ENCODE data around the gene PASD1.

The PASD1 gene

DNA sequence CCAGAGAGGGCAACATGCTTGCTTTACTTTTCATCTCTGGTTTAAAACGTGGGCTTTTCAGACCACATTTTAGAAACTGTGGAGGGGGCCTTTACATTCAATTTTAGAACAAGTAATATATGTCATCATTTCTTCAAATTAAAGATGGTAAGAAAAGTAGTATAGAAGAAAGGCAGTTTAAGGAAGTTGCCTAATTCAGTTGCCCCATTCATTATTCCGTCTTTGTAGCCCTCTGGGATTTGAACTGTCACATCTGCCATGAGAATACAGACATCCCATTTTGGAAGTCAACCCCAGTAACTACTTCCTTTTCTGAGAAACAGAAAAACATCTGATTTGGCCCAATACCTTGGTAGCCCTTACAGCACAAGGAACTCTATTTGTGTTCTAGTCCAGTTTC is 61.2 kb downstream of the PASD1 start:
- TF ChIP-seq, protein P1, sequence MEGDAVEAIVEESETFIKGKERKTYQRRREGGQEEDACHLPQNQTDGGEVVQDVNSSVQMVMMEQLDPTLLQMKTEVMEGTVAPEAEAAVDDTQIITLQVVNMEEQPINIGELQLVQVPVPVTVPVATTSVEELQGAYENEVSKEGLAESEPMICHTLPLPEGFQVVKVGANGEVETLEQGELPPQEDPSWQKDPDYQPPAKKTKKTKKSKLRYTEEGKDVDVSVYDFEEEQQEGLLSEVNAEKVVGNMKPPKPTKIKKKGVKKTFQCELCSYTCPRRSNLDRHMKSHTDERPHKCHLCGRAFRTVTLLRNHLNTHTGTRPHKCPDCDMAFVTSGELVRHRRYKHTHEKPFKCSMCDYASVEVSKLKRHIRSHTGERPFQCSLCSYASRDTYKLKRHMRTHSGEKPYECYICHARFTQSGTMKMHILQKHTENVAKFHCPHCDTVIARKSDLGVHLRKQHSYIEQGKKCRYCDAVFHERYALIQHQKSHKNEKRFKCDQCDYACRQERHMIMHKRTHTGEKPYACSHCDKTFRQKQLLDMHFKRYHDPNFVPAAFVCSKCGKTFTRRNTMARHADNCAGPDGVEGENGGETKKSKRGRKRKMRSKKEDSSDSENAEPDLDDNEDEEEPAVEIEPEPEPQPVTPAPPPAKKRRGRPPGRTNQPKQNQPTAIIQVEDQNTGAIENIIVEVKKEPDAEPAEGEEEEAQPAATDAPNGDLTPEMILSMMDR (IDR thresholded peaks at IDR 0.05; ENCODE audit: low read length, missing control alignments), result no peak
- DNase-seq (ENCODE audit: low read depth), result no peak
- no peak overlapping the region for H3K4me3 ChIP-seq (replicated peaks; ENCODE audit: low read depth, low read length)

DNA sequence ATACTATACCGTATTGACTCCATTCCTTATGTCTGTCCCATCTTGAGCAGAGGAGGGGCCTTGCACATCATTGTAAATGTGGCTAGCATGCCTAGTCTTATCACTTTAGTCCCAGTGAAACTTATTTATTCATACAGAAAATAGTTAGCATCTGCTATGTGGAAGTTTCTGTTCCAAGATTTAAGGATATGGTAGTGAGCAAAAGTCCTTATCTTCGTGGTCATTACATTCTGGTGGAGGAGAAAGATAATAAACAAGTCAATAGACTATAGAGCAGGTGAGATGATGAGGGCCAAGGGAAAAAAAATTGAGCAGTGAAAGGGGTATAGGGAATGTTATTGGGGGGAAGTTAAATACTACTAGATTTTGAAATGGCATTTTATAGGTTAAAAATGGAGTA is 68.3 kb downstream of the PASD1 start:
- TF ChIP-seq, protein P1 (IDR thresholded peaks at IDR 0.05; ENCODE audit: low read length, missing control alignments), result no peak
- no peak for DNase-seq (ENCODE audit: low read depth)
- no peak overlapping the region for H3K4me3 ChIP-seq (replicated peaks; ENCODE audit: low read depth, low read length)

DNA sequence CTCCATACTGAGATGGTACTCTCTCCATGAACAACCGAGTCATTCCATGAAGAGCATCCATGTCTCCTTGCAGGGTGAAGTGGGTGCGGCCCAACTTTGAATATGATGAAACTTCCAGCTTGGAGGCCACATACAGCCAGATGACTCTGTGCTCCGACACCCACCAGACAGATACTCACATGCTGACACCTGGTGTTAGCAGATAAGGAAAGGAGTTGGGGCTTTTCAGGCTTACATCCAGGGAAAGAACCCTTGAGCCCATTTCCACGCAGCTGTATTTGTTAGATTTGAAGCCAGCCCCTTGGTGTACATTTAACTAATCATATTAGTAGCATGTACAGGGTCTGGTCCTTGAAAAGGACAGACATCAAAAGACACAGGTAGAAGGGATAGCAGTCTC is 69.7 kb downstream of the PASD1 start:
- TF ChIP-seq, protein P1 (IDR thresholded peaks at IDR 0.05; ENCODE audit: low read length, missing control alignments), result no peak
- no peak overlapping the region for H3K4me3 ChIP-seq (replicated peaks; ENCODE audit: low read depth, low read length)
- DNase-seq (ENCODE audit: low read depth), result no peak

DNA sequence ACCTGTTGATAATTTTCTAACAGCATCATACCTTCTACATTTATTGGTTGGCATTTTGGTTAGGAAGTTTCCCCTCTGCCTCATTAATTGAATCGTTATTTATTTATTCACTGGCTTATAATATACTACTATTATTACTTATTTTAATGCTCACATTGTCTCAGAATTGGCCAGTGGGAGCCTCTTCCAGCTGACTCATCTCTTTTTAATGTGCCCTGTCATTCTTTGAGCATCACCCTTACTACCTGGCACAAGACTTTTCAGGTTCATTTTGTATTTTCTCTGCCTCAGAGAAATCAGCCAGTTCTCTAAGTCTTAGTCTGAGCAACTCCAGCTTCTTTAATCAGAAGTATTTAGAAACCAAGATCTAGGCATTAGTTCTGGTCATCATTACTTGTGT is 71.5 kb downstream of the PASD1 start:
- TF ChIP-seq, protein P1 (IDR thresholded peaks at IDR 0.05; ENCODE audit: low read length, missing control alignments), result no peak
- no peak overlapping the region for H3K4me3 ChIP-seq (replicated peaks; ENCODE audit: low read depth, low read length)
- no peak for DNase-seq (ENCODE audit: low read depth)

DNA sequence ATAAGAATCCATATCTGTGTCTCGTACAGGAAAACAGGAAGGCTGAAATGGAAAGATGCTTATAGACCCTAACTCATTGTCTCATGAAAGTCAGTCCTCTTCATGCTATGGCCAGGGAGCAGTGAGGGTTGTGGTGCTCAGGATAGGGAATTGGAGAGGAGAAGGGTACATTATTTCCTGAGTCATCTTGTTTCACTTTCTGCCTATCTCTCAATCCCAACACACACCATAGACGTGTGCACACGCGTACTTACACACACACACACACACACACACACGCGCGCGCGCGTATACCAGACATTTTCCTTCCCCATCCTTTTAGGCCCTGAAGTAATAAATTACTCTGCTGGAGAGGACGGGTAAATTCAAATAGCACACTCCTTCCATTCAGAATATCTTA is 78.1 kb downstream of the PASD1 start:
- TF ChIP-seq, protein P1 (IDR thresholded peaks at IDR 0.05; ENCODE audit: low read length, missing control alignments), result no peak
- no peak overlapping the region for H3K4me3 ChIP-seq (replicated peaks; ENCODE audit: low read depth, low read length)
- no peak for DNase-seq (ENCODE audit: low read depth)

DNA sequence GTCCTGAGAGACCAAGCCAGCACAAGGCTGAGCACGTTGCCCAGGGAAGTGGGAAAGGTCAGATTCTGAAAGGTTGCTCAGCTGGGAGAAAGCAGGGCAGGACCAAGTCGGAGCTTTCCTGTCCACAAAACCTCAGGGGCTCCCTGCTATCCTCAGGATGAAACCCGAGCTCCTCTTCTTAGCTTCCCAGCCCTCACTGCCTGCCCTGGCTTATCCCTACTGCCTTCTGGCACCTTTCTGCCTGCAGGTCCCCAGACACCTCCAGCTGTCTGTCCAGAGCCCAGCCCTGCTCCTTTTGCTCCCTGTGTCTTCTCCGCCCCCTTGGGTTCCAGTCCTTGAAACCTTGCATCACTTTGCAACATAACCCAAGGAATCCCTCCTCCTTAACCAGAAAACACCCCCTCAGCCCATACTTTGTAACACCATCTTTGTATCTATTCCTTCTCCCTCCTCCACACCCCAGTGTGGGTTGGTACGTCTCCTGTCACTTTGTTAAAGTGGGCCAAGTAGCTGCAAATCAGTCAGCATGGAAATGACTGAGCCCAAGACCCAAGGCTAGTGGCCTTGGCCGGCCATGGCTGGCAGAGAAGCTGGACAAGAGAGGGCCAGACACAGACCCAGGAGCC is 111.8 kb downstream of the PASD1 start:
- TF ChIP-seq, protein P1 (IDR thresholded peaks at IDR 0.05; ENCODE audit: low read length, missing control alignments), result no peak

DNA sequence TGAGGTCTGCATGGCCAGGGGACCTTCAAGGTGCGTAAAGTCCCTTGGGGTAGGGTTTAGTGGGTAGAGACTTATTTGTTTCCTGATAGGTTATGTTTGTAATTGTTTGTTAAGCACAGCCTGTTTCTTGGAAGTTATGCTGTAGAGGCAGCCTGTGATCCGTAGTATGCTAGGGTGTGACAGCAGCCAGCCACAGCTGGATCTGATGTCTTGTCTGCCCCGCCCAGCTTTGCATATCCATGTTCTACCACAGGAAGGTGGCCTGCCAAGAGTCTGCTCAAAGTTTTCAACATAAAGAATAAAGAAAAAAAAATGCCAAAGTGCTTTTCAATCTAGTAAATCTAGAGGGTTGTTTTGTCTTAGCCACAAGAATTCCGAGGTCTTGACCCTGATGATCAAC is 112.7 kb downstream of the PASD1 start:
- TF ChIP-seq, protein P1 (IDR thresholded peaks at IDR 0.05; ENCODE audit: low read length, missing control alignments), result no peak
- no peak for DNase-seq (ENCODE audit: low read depth)
- H3K4me3 ChIP-seq (replicated peaks; ENCODE audit: low read depth, low read length), result no peak overlapping the region

More for the DNA sequence above, 111.8 kb downstream of the PASD1 start:
- H3K4me3 ChIP-seq (replicated peaks; ENCODE audit: low read depth, low read length), result no peak overlapping the region
- no peak for DNase-seq (ENCODE audit: low read depth)
